HepG2 (cell line): ENCODE measurements around the gene NLRC5. TPM values are rescaled to one million over a fixed set of nuclear protein-coding genes. Genes with fewer than 3 reads are reported as not detected.

Experiments used
- ATAC-seq: fragments of 200-7000 bp; cut with Tn5 transposase; 3 replicates; pipeline ENCODE4 v1.9.1; 2020; ENCODE audit warnings: mild to moderate bottlenecking, moderate library complexity
- BruUV-seq: library from RNA; stranded (reverse); fragments of 400-500 nt; replicated peaks from 2 replicates; lab custom pipeline; 2021; lab: Mats Ljungman, UMichigan
- CTCF ChIA-PET: fragments of 300-600 bp; formaldehyde crosslinking; extraction: SDS; loops from one replicate; lab custom pipeline; 2021; ENCODE audit warnings: low total read pairs, inconsistent platforms, low intra/inter-chr PET ratio; lab: Yijun Ruan, JAX
- POLR2A ChIA-PET: fragments of 350-600 bp; sonication (Branson Sonifier 250); formaldehyde crosslinking; loops from one replicate; lab custom pipeline; 2020; ENCODE audit warnings: antibody characterized with exemption, inconsistent platforms; lab: Yijun Ruan, JAX
- DNase-seq: peaks from one replicate; pipeline ENCODE4 v3.0.0-alpha.2; 2015; ENCODE audit warnings: low spot score
- FAIRE-seq: peaks from 3 replicates; lab custom pipeline; 2011; peaks lifted over from hg19 to GRCh38; lab: Jason Lieb, UNC
- H2AFZ ChIP-seq: one replicate; pipeline ENCODE4 v1.6.1; 2011; ENCODE audit warnings: low read length, inconsistent platforms
- H3K27ac ChIP-seq: fragments of 300-600 bp; 3 replicates; pipeline ENCODE4 v1.8.0; 2011; ENCODE audit warnings: mixed run types, mild to moderate bottlenecking, mixed read lengths, low read length, inconsistent platforms; ENCODE audit not compliant: insufficient read depth; ENCODE audit errors: extremely low read length
- H3K27me3 ChIP-seq, 2 experiments: fragments of 200-600 bp in 1 of 2; 2 replicates in 1 of 2; 3 replicates in 1 of 2; pipeline versions ENCODE4 v1.6.0 to v1.8.0; 2011; ENCODE audit warnings: low read length in 2 of 2, mild to moderate bottlenecking in 2 of 2, moderate library complexity in 2 of 2, inconsistent platforms in 1 of 2; ENCODE audit not compliant: insufficient read depth in 2 of 2, control insufficient read depth in 1 of 2
- H3K36me3 ChIP-seq, 2 experiments: fragments of 200-600 bp in 1 of 2; replicated peaks in 1 of 2; 2 replicates in 1 of 2; 3 replicates in 1 of 2; pipeline versions ENCODE4 v1.5.1 to v1.8.0; 2011; ENCODE audit warnings: low read length in 2 of 2, inconsistent platforms in 1 of 2; ENCODE audit not compliant: insufficient read depth in 2 of 2, control insufficient read depth in 1 of 2
- H3K4me1 ChIP-seq: 2 replicates; pipeline ENCODE4 v1.5.1; 2012; ENCODE audit warnings: low read length, inconsistent platforms; ENCODE audit not compliant: insufficient read depth
- H3K4me2 ChIP-seq: 2 replicates; pipeline ENCODE4 v1.6.0; 2011; ENCODE audit warnings: low read depth, low read length, inconsistent platforms
- H3K4me3 ChIP-seq, 3 experiments: fragments of 200-600 bp in 1 of 3; sonication (generic), shearing (Covaris generic) in 1 of 3; replicated peaks in 1 of 3; 2 replicates each; pipeline ENCODE4 v1.5.1; 2011 to 2016; ENCODE audit warnings: low read length in 3 of 3, inconsistent platforms in 2 of 3, low read depth in 2 of 3, mild to moderate bottlenecking in 2 of 3, control low read depth in 1 of 3, mixed read lengths in 1 of 3; ENCODE audit not compliant: insufficient read depth in 1 of 3
- H3K79me2 ChIP-seq: one replicate; pipeline ENCODE4 v1.6.1; 2011; ENCODE audit warnings: low read length, inconsistent platforms; ENCODE audit not compliant: insufficient read depth
- H3K9ac ChIP-seq: 2 replicates; pipeline ENCODE4 v1.6.0; 2011; ENCODE audit warnings: mild to moderate bottlenecking, low read depth, low read length, inconsistent platforms; ENCODE audit not compliant: insufficient read depth
- H3K9me3 ChIP-seq: 2 replicates; pipeline ENCODE4 v1.5.1; 2012; ENCODE audit warnings: mild to moderate bottlenecking, low read length
- H4K20me1 ChIP-seq: 2 replicates; pipeline ENCODE4 v1.6.0; 2011; ENCODE audit warnings: inconsistent platforms, mild to moderate bottlenecking, low read length, moderate library complexity; ENCODE audit not compliant: insufficient read depth
- ATF4 ChIP-seq, 2 experiments: fragments of 450-650 bp in 1 of 2; sonication (generic) in 1 of 2; formaldehyde crosslinking; IDR thresholded peaks; 2 replicates each; pipeline versions ENCODE4 v1.5.0 to v1.8.0; 2020 to 2022; ENCODE audit warnings: mild to moderate bottlenecking in 1 of 2, missing genetic modification reagents in 1 of 2
- E2F5 ChIP-seq: sonication (generic); formaldehyde crosslinking; conservative IDR thresholded peaks from 2 replicates; pipeline ENCODE4 v1.4.0; 2020; ENCODE audit warnings: missing genetic modification reagents
- FIP1L1 ChIP-seq: fragments of 200-400 bp; formaldehyde crosslinking; IDR thresholded peaks from 2 replicates; pipeline ENCODE4 v1.6.1; 2018; ENCODE audit warnings: low read depth, mild to moderate bottlenecking, low read length, moderate library complexity, borderline replicate concordance; ENCODE audit not compliant: insufficient read depth
- LBX2 ChIP-seq: sonication (generic); formaldehyde crosslinking; IDR thresholded peaks from 2 replicates; pipeline ENCODE4 v1.5.0; 2020; ENCODE audit warnings: missing genetic modification reagents, mild to moderate bottlenecking, borderline replicate concordance
- NFKB2 ChIP-seq: sonication (generic); formaldehyde crosslinking; IDR thresholded peaks from 2 replicates; pipeline ENCODE4 v1.4.0; 2020; ENCODE audit warnings: missing genetic modification reagents, borderline replicate concordance
- NFRKB ChIP-seq: fragments of 450-650 bp; IDR thresholded peaks from 2 replicates; pipeline ENCODE4 v1.6.1; 2017
- PCBP1 ChIP-seq: fragments of 200-400 bp; formaldehyde crosslinking; IDR thresholded peaks from 2 replicates; pipeline ENCODE4 v1.6.1; 2017; ENCODE audit warnings: mild to moderate bottlenecking, low read depth, low read length, borderline replicate concordance
- RCOR2 ChIP-seq: IDR thresholded peaks from 2 replicates; pipeline ENCODE4 v1.6.1; 2016; ENCODE audit warnings: missing biosample characterization, missing genetic modification reagents
- SP5 ChIP-seq: IDR thresholded peaks from 2 replicates; pipeline ENCODE4 v1.6.1; 2016; ENCODE audit warnings: low read depth, borderline replicate concordance
- TMF1 ChIP-seq: sonication (generic); formaldehyde crosslinking; IDR thresholded peaks from 2 replicates; pipeline ENCODE4 v1.8.1; 2022; ENCODE audit warnings: low read depth, missing genetic modification reagents
- ZBTB42 ChIP-seq: sonication (generic); formaldehyde crosslinking; IDR thresholded peaks from 2 replicates; pipeline ENCODE4 v1.5.0; 2020; ENCODE audit warnings: mild to moderate bottlenecking, missing genetic modification reagents
- ZFP37 ChIP-seq: sonication (generic); formaldehyde crosslinking; IDR thresholded peaks from 2 replicates; pipeline ENCODE4 v1.4.0; 2020; ENCODE audit warnings: missing genetic modification reagents, borderline replicate concordance
- ZNF687 ChIP-seq: sonication (generic); formaldehyde crosslinking; IDR thresholded peaks from 2 replicates; pipeline ENCODE4 v1.5.1; 2020; ENCODE audit warnings: mild to moderate bottlenecking, missing genetic modification reagents, moderate library complexity
- WGBS: methylation state at CpG from one replicate; pipeline ENCODE4 v1.1.6; 2017; ENCODE audit warnings: low lambda C conversion rate; 5-methylcytosine and 5-hydroxymethylcytosine counted together
- in situ Hi-C: cut with HindIII; loops from 2 replicates; pipeline ENCODE4 v1.10.0; 2017; ENCODE audit warnings: low pct_unique_long_range_greater_than_20kb; ENCODE audit not compliant: extremely low pct_ligation_motif_present
- intact Hi-C: fragments of 100-400 bp; cut with micrococcal nuclease; formaldehyde crosslinking; loops from one replicate; pipeline ENCODE4 v1.10.0; 2022; ENCODE audit not compliant: unreplicated experiment
- polyA plus RNA-seq, 8 experiments: library from polyadenylated mRNA; depleted of rRNA in 3 of 8; stranded (reverse) in 7 of 8; unstranded in 1 of 8; fragments of >200 nt; fragmentation: Illumina TruSeq in 4 of 8; extraction: Trizol in 4 of 8; gene quantifications; 2 replicates each; pipeline versions ENCODE4 v1.2.1 to v1.2.3, GENCODE V29; 2011 to 2016; ENCODE audit warnings: low read depth in 4 of 8, missing spikeins in 1 of 8, mixed read lengths in 1 of 8; ENCODE audit not compliant: insufficient read depth in 1 of 8
- total RNA-seq, 5 experiments: library from RNA; depleted of rRNA; stranded (reverse); fragments of >200 nt; fragmentation: Illumina TruSeq; extraction: Trizol; gene quantifications; 2 replicates each; pipeline ENCODE4 v1.2.3, GENCODE V29; 2016; ENCODE audit warnings: low read depth in 1 of 5

The NLRC5 gene
- total and polyA plus RNA-seq, 2 of the 13 experiments (the other 11 are each of a cell fraction or from before 2014, with no cell fraction given) = 6.3 to 12.7 TPM

- TF ChIP-seq ZNF687 (CRISPR knock-in tag) = peak; percentile 44; the same call in 1 of the 2 replicates
- no peak for TF ChIP-seq PCBP1
- no peak for TF ChIP-seq ZFP37 (CRISPR knock-in tag)
- TF ChIP-seq TMF1 = no peak
- TF ChIP-seq ZBTB42 (CRISPR knock-in tag) = no peak
Measured at GRCh38 chr16:56961851-56962281, 27.5 kb upstream of the NLRC5 start, which contains the start of gene CETP (continued).

- no TSS peak for BruUV-seq
- FAIRE-seq (peak; percentile 55), DNase-seq (peak; percentile 83), ATAC-seq (peak; percentile 56)
- in situ Hi-C loops (no loop called here), intact Hi-C loops (loop anchor here (1.0 to 2.0 kb wide), 2 partner anchors 22 to 81 kb away; no protein-coding TSS in a partner anchor)
- no peaks in the 10 kb centered on the region for H3K79me2 ChIP-seq
- 0 out of 6 replicates have a peak overlapping the region, but pooled peaks of 1 of the 3 experiments have one; percentile 17 for H3K4me3 ChIP-seq
- H3K9ac ChIP-seq = no peak overlapping the region
- ChIA-PET POLR2A (interaction anchor here (0.6 to 2.8 kb wide), 4 partner anchors 25 to 99 kb away, joined by 3 to 12 read pairs (median 3); partner anchors contain the start of genes HERPUD1 and NLRC5), CTCF (interaction anchor here (0.8 to 2.7 kb wide), 8 partner anchors 14 to 203 kb away, joined by 3 to 38 read pairs (median 4); partner anchors contain the start of gene NLRC5)
- no peaks in the 10 kb centered on the region for H4K20me1 ChIP-seq
- 51% methylated on average over 24 of the region's 30 CpGs for WGBS
- peaks cover 2 to 13% of the 10 kb centered on the region in 2 experiments; a peak in 3 of 5 replicates for H3K27me3 ChIP-seq
- H3K4me2 ChIP-seq = peak overlapping the region; percentile 43
- no peak overlapping the region for H2AFZ ChIP-seq
- no peaks in the 10 kb centered on the region for H3K9me3 ChIP-seq
- no peaks in the 10 kb centered on the region for H3K36me3 ChIP-seq
- H3K27ac ChIP-seq = peak overlapping the region; percentile 51
- H3K4me1 ChIP-seq = peaks cover 76% of the 10 kb centered on the region
- no peak for TF ChIP-seq E2F5 (CRISPR knock-in tag)
- no peak for TF ChIP-seq LBX2 (CRISPR knock-in tag)
- no peak for TF ChIP-seq NFRKB
- TF ChIP-seq RCOR2 = peak; percentile 98
- TF ChIP-seq ATF4 (CRISPR knock-in tag; IDR thresholded peaks at IDR 0.05) = peak; percentile 7 to 96; a peak in 2 of 4 replicates
- peak; percentile 78; the same call in 1 of the 2 replicates for TF ChIP-seq SP5
- TF ChIP-seq NFKB2 (CRISPR knock-in tag) = peak; percentile 81; the same call in 1 of the 2 replicates
- TF ChIP-seq FIP1L1 = no peak
- no peak for TF ChIP-seq PCBP1
Measured at GRCh38 chr16:56964243-56965148, 24.9 kb upstream of the NLRC5 start.
